HL-60 (cell line): ENCODE data around the gene TMCO2.
A peak's percentile ranks its signal among the peaks of the same experiment; 100 is the strongest.

Experiments used
- CTCF ChIP-seq: IDR thresholded peaks from one replicate; pipeline ENCODE4 v1.5.1; 2011; ENCODE audit warnings: low read length, control low read depth, inconsistent platforms; ENCODE audit not compliant: insufficient read depth
- GABPA ChIP-seq: IDR thresholded peaks from 2 replicates; pipeline ENCODE4 v1.6.1; 2012; ENCODE audit warnings: low read depth
- POLR2AphosphoS5 ChIP-seq: IDR thresholded peaks from 2 replicates; pipeline ENCODE4 v1.6.1; 2012; ENCODE audit warnings: low read depth
- REST ChIP-seq: IDR thresholded peaks from 2 replicates; pipeline ENCODE4 v1.6.1; 2012; ENCODE audit warnings: low read depth; ENCODE audit not compliant: insufficient replicate concordance
- SPI1 ChIP-seq: IDR thresholded peaks from 2 replicates; pipeline ENCODE4 v1.6.1; 2012; ENCODE audit warnings: low read depth, mild to moderate bottlenecking, borderline replicate concordance

DNA sequence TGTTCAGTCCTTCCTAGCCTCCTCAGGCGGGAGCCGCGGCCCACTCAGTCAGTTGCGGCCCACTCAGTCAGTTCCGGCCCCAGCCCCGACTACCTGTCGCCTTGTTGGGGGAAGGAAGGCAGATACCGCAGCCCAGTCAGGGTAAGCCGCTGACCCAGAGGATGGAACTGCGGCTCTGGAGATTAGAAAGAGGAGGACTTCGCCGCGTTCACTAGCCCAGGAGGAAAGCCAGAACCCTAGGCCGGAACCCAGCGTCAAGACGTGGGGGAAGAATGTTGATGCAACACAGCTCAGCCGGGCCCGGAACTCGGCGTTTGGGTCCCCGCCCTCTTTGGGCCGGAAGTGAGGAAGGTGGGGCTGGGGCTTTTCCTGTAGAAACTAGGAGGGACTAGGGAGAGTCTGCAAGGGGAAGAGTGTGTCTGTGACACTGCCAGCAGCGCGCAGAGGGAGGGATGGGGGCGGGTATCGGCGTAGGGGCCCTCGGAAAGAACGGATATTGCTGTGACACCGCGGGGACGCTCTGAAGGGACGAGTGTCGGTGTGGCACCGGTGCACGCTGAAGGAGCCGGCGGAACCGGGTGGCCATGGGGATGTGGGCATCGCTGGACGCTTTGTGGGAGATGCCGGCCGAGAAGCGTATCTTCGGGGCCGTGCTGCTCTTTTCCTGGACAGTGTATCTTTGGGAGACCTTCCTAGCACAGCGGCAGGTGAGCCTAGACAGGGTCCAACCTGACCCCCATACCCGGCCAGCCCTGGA is 10.1 kb downstream of the TMCO2 start, which contains the start of gene ZMPSTE24:
- TF ChIP-seq GABPA: peak; percentile 98
- TF ChIP-seq CTCF: no peak
- peak; percentile 23; the same call in 1 of the 2 replicates for TF ChIP-seq SPI1
- peak; percentile 91 for TF ChIP-seq POLR2AphosphoS5
- TF ChIP-seq REST: peak; percentile 66
